Measurements from ENCODE around the gene SYNGR1. TPM values are rescaled to one million over a fixed set of nuclear protein-coding genes. Genes with fewer than 3 reads are reported as not detected.

The SYNGR1 gene
- total and polyA plus RNA-seq, 2 donors (not counting 1 experiment from before 2014, with no cell fraction given), result 13.0 to 13.5 TPM

DNA sequence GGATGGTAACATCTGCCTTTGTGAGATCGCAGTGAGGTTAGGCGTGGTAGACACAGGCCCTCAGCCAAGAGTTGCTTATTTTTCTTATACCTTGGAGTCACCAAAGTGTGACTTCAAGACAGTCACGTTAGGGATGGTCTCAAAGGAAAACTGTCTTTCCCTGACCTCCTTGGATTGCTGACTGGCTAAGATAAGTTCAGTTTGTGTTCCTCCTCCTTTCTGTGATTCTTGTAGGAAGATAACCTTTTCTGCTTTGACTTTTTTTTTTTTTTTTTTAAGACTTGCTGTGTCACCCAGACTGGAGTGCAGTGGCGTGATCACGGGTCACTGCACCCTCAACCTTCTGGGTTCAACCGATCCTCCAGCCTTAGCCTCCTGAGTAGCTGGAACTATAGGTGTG is 72.9 kb downstream of the SYNGR1 start:
- Histone ChIP-seq H3K36me3 (ENCODE audit: control insufficient read depth, insufficient read depth, low read length) (peaks cover 17% of the 10 kb centered on the region), H2AFZ (ENCODE audit: low read length) (no peak overlapping the region)
- no peak for TF ChIP-seq EZH2 (IDR thresholded peaks at IDR 0.05; ENCODE audit: low read length, missing control alignments)
- TF ChIP-seq, protein P1, sequence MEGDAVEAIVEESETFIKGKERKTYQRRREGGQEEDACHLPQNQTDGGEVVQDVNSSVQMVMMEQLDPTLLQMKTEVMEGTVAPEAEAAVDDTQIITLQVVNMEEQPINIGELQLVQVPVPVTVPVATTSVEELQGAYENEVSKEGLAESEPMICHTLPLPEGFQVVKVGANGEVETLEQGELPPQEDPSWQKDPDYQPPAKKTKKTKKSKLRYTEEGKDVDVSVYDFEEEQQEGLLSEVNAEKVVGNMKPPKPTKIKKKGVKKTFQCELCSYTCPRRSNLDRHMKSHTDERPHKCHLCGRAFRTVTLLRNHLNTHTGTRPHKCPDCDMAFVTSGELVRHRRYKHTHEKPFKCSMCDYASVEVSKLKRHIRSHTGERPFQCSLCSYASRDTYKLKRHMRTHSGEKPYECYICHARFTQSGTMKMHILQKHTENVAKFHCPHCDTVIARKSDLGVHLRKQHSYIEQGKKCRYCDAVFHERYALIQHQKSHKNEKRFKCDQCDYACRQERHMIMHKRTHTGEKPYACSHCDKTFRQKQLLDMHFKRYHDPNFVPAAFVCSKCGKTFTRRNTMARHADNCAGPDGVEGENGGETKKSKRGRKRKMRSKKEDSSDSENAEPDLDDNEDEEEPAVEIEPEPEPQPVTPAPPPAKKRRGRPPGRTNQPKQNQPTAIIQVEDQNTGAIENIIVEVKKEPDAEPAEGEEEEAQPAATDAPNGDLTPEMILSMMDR (conservative IDR thresholded peaks at IDR 0.05 in 1 of 2, IDR thresholded peaks at IDR 0.05 in 1 of 2; ENCODE audit: low read depth in 1 of 2, low read length in 2 of 2), result no peak

DNA sequence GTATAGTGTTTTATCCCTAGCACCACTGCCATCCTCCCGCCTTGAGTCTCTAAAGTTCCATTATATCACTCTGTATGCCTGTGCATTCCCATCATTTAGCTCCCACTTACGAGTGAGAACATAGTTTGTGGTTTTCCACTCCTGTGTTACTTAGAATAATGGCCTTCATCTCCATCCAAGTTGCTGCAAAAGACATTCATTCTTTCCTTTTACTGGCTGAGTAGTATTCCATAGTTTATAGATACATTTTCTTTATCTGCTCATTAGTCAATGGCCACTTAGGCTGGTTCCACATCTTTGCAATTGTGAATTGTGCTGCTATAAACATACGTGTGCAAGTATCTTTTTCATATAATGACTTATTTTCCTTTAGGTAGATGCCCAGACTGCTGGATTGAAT is 74.2 kb downstream of the SYNGR1 start:
- Histone ChIP-seq H3K9me3 (ENCODE audit: control insufficient read depth, insufficient read depth, low read depth, low read length) (no peaks in the 10 kb centered on the region), H3K4me3 (replicated peaks in 1 of 4; ENCODE audit: control extremely low read depth in 1 of 4, insufficient read depth in 1 of 4, low read depth in 3 of 4, low read length in 4 of 4) (no peak overlapping the region), H4K20me1 (ENCODE audit: control insufficient read depth, extremely low read depth, insufficient read depth, low read length) (no peaks in the 10 kb centered on the region), H3K9ac (ENCODE audit: insufficient read depth, low read length) (no peak overlapping the region), H3K4me2 (ENCODE audit: extremely low read depth, insufficient read depth, low read length) (no peak overlapping the region), H3K27ac (ENCODE audit: insufficient read depth, low read length) (no peak overlapping the region), H3K4me1 (ENCODE audit: control insufficient read depth, extremely low read depth, insufficient read depth, low read length) (no peaks in the 10 kb centered on the region), H3K36me3 (ENCODE audit: control insufficient read depth, insufficient read depth, low read length) (peaks cover 19% of the 10 kb centered on the region), H2AFZ (ENCODE audit: low read length) (no peak overlapping the region), H3K27me3 (ENCODE audit: control insufficient read depth, insufficient read depth, low read length) (no peaks in the 10 kb centered on the region), H3K79me2 (ENCODE audit: control insufficient read depth, insufficient read depth, low read length) (no peaks in the 10 kb centered on the region)
- no peak for DNase-seq (ENCODE audit: low read depth in 2 of 2)
- TF ChIP-seq, protein P1 (conservative IDR thresholded peaks at IDR 0.05 in 1 of 2, IDR thresholded peaks at IDR 0.05 in 1 of 2; ENCODE audit: low read depth in 1 of 2, low read length in 2 of 2), result no peak
- no peak for TF ChIP-seq EZH2 (IDR thresholded peaks at IDR 0.05; ENCODE audit: low read length, missing control alignments)

More for the DNA sequence above, 72.9 kb downstream of the SYNGR1 start:
- no peak overlapping the region for H3K4me3 ChIP-seq (replicated peaks in 1 of 4; ENCODE audit: control extremely low read depth in 1 of 4, insufficient read depth in 1 of 4, low read depth in 3 of 4, low read length in 4 of 4)
- H3K27ac ChIP-seq (ENCODE audit: insufficient read depth, low read length), result no peak overlapping the region
- no peak overlapping the region for H3K9ac ChIP-seq (ENCODE audit: insufficient read depth, low read length)
- H3K9me3 ChIP-seq (ENCODE audit: control insufficient read depth, insufficient read depth, low read depth, low read length), result no peaks in the 10 kb centered on the region
- no peak overlapping the region for H3K4me2 ChIP-seq (ENCODE audit: extremely low read depth, insufficient read depth, low read length)
- DNase-seq (ENCODE audit: low read depth in 2 of 2), result no peak
- no peaks in the 10 kb centered on the region for H4K20me1 ChIP-seq (ENCODE audit: control insufficient read depth, extremely low read depth, insufficient read depth, low read length)
- H3K79me2 ChIP-seq (ENCODE audit: control insufficient read depth, insufficient read depth, low read length), result no peaks in the 10 kb centered on the region
- no peaks in the 10 kb centered on the region for H3K4me1 ChIP-seq (ENCODE audit: control insufficient read depth, extremely low read depth, insufficient read depth, low read length)
- no peaks in the 10 kb centered on the region for H3K27me3 ChIP-seq (ENCODE audit: control insufficient read depth, insufficient read depth, low read length)

DNA sequence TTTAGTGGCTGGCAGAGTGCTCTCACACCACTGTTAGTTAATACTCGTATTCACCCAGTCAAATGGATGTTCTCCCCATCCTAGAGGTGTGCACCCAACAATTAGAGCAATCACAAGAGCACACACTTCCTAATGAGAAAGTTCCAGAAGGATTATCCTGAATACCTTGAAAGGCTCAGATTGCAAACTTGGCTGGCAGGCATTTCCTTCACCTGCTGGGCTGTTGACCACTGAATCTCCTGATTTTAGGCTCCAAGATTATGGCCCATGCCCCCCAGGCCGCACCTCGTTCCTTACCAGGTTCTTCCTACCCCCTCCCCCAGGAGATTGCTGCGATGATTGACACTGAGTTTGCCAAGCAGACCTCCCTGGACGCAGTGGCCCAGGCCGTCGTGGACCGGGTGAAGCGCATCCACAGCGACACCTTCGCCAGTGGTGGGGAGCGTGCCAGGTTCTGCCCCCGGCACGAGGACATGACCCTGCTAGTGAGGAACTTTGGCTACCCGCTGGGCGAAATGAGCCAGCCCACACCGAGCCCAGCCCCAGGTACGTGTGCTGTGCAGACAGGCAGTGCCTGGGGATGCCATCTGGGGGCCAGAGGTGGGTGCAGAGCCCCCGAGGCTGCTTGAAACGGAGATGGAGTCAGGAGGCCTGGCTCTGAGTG is 76.7 kb downstream of the SYNGR1 start:
- H3K36me3 ChIP-seq (ENCODE audit: control insufficient read depth, insufficient read depth, low read length), result peaks cover 14% of the 10 kb centered on the region
- no peak overlapping the region for H3K9ac ChIP-seq (ENCODE audit: insufficient read depth, low read length)
- DNase-seq (ENCODE audit: low read depth in 2 of 2), result no peak
- TF ChIP-seq, protein P1 (conservative IDR thresholded peaks at IDR 0.05 in 1 of 2, IDR thresholded peaks at IDR 0.05 in 1 of 2; ENCODE audit: low read depth in 1 of 2, low read length in 2 of 2), result no peak
- TF ChIP-seq EZH2 (IDR thresholded peaks at IDR 0.05; ENCODE audit: low read length, missing control alignments), result no peak
- no peaks in the 10 kb centered on the region for H3K79me2 ChIP-seq (ENCODE audit: control insufficient read depth, insufficient read depth, low read length)
- H3K27me3 ChIP-seq (ENCODE audit: control insufficient read depth, insufficient read depth, low read length), result no peaks in the 10 kb centered on the region
- H3K27ac ChIP-seq (ENCODE audit: insufficient read depth, low read length), result no peak overlapping the region
- H3K4me3 ChIP-seq (replicated peaks in 1 of 4; ENCODE audit: control extremely low read depth in 1 of 4, insufficient read depth in 1 of 4, low read depth in 3 of 4, low read length in 4 of 4), result no peak overlapping the region
- no peak overlapping the region for H3K4me2 ChIP-seq (ENCODE audit: extremely low read depth, insufficient read depth, low read length)
- no peaks in the 10 kb centered on the region for H3K9me3 ChIP-seq (ENCODE audit: control insufficient read depth, insufficient read depth, low read depth, low read length)
- no peak overlapping the region for H2AFZ ChIP-seq (ENCODE audit: low read length)
- no peaks in the 10 kb centered on the region for H4K20me1 ChIP-seq (ENCODE audit: control insufficient read depth, extremely low read depth, insufficient read depth, low read length)
- H3K4me1 ChIP-seq (ENCODE audit: control insufficient read depth, extremely low read depth, insufficient read depth, low read length), result peaks cover 5% of the 10 kb centered on the region
